GM13977 (cell line): Measurements from ENCODE around the gene RNF150.

Experiments
- DNase-seq: peaks from one replicate; pipeline ENCODE4 v3.0.0; 2012; ENCODE audit warnings: low spot score
- in situ Hi-C: fragments of 300-500 bp; cut with MboI; formaldehyde crosslinking; loops from one replicate; pipeline ENCODE4 v1.12.0; 2022; ENCODE audit warnings: low sequenced_read_pairs, low pct_unique_long_range_greater_than_20kb, mixed read lengths, inconsistent platforms; ENCODE audit not compliant: unreplicated experiment
- TF ChIP-seq, protein P1 (sequence below): IDR thresholded peaks from 2 replicates; pipeline ENCODE4 v1.5.1; 2012; ENCODE audit warnings: mild to moderate bottlenecking, control low read depth; ENCODE audit not compliant: insufficient read depth; ENCODE audit errors: extremely low read depth, missing control alignments

The RNF150 gene

DNA sequence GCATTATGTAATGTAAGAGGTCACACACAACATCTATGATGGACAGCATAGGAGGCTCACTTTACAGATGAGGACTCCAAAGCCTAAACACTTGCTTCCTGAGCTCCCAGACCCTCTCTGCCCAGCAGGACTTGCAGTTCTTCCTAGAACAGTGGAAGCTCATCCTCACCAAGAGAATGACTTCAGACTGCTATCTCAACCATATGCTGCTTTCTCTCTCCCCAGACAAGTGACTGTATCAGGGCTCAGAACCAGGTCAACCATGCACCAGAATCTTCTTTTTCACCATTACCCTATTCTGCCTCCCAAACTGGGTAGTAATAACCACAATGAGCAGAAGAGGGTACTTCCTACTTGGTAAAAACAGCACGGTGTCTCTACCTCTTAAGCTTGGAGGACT is 12.2 kb downstream of the RNF150 start:
- no peak for DNase-seq
- in situ Hi-C loops, result no loop called here
- TF ChIP-seq, protein P1, sequence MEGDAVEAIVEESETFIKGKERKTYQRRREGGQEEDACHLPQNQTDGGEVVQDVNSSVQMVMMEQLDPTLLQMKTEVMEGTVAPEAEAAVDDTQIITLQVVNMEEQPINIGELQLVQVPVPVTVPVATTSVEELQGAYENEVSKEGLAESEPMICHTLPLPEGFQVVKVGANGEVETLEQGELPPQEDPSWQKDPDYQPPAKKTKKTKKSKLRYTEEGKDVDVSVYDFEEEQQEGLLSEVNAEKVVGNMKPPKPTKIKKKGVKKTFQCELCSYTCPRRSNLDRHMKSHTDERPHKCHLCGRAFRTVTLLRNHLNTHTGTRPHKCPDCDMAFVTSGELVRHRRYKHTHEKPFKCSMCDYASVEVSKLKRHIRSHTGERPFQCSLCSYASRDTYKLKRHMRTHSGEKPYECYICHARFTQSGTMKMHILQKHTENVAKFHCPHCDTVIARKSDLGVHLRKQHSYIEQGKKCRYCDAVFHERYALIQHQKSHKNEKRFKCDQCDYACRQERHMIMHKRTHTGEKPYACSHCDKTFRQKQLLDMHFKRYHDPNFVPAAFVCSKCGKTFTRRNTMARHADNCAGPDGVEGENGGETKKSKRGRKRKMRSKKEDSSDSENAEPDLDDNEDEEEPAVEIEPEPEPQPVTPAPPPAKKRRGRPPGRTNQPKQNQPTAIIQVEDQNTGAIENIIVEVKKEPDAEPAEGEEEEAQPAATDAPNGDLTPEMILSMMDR, result no peak

DNA sequence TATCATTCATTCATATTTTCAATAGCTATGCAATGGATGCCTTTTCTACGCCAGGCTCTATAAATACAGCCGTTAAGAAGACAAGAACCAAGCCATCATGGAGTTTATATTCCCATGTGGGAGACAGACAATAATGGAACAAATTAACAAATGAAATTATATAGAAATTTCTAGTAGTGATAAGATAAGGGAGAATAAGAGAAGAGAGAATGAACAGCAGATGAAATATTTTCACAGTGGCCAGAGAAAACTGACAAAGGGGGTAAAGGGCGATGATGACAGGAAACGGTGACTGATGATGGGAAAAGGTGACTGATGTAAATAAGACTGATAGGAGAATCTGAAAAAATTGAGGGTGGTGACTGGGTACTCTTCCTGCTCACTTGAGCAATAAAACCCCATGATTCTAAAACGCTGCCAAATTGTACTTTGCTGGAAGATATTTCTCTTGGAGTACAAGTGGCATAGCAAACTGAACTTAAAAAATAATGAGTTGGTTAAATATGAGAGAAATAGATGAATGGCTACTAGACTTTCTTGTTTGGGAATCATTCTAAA is 13.2 kb downstream of the RNF150 start:
- in situ Hi-C loops, result no loop called here
- TF ChIP-seq, protein P1, result no peak
- DNase-seq, result no peak

DNA sequence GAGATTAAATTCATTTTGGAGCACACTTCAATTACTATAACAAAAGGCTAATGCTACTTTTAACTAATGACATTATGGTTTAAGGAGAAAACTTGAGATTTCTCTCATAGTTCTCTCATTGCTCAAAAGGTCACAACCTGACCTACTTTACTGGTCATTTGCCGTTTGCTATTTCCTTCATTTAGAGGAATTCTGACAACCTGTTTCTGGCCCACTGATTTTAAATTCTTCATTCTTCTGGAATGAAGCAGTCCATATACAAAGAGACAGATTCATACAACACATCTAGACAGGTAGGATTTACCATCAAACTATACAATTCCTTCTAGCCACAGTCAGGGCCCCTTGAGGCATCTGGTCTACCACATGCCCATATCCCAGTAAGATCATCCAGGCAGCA is 14.2 kb downstream of the RNF150 start:
- no peak for DNase-seq
- TF ChIP-seq, protein P1, result no peak
- in situ Hi-C loops, result no loop called here

DNA sequence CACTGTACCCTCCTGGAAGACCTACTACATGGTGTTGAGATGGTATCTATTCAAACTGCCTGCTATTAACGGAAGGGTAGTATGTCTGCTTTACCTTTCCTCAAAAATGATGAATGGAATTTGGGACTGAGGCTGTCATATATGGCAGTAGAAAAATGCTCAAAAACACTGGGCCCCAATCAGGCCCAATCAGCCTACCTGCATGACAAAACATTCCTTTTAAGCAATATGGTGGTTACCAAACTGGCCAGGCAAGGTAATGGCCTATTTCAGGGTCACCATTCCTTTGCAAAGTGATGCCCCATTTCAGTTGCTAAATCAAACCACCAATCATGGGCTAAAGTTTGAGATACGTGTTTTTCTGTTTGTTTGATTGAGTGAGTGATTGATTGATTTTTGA is 14.9 kb downstream of the RNF150 start:
- DNase-seq, result no peak
- in situ Hi-C loops, result no loop called here
- TF ChIP-seq, protein P1, result no peak

DNA sequence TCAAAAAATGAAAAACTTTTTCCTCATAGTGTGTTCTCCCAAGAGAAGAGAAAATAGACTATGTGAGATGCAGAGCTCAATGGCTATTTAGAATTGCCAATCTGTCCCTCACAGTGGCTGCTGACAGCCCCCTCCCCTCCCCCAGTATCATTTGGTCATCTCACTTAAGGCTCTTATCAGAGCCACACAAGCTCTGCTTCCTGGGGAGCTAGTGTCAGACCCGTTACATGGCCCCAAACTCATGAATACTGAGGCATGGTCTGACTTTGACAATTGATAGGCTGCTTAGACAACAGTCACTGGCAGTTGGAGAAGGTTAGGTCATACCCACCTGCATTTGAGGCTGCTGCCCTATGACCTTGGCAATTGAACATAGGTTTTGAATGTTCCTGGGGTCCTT is 15.3 kb downstream of the RNF150 start:
- DNase-seq, result no peak
- TF ChIP-seq, protein P1, result no peak
- in situ Hi-C loops, result no loop called here

DNA sequence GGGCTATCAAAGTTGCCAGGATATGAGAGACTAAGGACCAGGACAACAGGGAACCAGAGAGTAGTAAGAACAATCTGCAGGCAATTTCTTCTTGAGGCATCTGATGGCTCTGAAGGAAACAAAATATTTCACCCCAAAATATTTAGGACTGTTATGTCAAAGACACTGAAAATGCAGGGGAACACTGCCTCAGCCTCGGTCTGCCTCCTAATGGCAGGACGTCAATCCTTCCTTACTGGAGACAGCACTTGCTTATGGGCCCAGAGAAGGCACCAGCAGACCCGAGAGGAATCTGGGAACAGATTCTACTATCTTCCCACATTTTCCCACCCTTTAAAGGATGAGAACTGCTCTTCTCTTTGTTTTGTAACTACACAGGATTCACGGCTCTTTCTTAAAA is 23.3 kb downstream of the RNF150 start:
- TF ChIP-seq, protein P1, result no peak
- no peak for DNase-seq
- in situ Hi-C loops, result no loop called here

DNA sequence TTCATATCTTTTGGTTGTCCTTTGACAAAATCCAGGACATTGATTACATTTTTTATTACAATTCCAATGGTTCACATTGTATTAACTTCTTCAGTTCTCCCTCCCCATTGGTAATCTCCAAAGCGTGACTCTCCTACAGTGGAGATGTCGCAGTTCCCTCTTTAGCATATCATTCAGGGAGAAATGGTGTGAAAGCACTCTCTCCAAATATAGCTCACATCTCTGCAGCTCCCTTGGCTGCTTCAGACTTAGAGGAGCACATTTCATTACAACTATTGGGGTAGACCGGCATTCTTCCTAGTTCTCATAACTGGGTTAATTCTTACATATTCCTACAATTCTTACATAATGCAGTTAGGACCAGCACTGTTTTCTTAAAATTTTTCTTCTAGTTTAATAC is 25.3 kb downstream of the RNF150 start:
- DNase-seq, result no peak
- in situ Hi-C loops, result no loop called here
- TF ChIP-seq, protein P1, result no peak
